SIG-M5 treated with dmso at 0.1 percent for 504 hours (cell line): ENCODE measurements around the gene PHLDA3.
"Not testable (repeated sequence)": the region's sequence is repeated elsewhere in the genome, so short reads cannot be mapped to it uniquely, and the experiment has no call there.

Source experiments
- DNase-seq: peaks from one replicate; lab custom pipeline; 2025; ENCODE audit not compliant: unreplicated experiment; lab: John Stamatoyannopoulos, UW

PHLDA3 gene

GRCh38 chr1:201487742-201488141, 18.8 kb upstream of the PHLDA3 start:
- DNase-seq, result no peak

- DNase-seq, result no peak
Observed at GRCh38 chr1:201486187-201486586, 17.2 kb upstream of the PHLDA3 start.

GRCh38 chr1:201485184-201485774, 16.3 kb upstream of the PHLDA3 start:
- DNase-seq, result no peak

- DNase-seq, result no peak
Observed at GRCh38 chr1:201483373-201483949, 14.5 kb upstream of the PHLDA3 start.

GRCh38 chr1:201482755-201483154, 13.8 kb upstream of the PHLDA3 start:
- no peak for DNase-seq

- peak; percentile 83 for DNase-seq
Observed at GRCh38 chr1:201481761-201482493, 12.9 kb upstream of the PHLDA3 start.

GRCh38 chr1:201481004-201481380, 12.0 kb upstream of the PHLDA3 start:
- no peak for DNase-seq

GRCh38 chr1:201480231-201481003, 11.4 kb upstream of the PHLDA3 start:
- DNase-seq, result peak; percentile 99

- no peak for DNase-seq
Observed at GRCh38 chr1:201479201-201479730, 10.3 kb upstream of the PHLDA3 start.

- DNase-seq, result not testable (repeated sequence)
Observed at GRCh38 chr1:201478666-201479065, 9.7 kb upstream of the PHLDA3 start.

- peak; percentile 24 for DNase-seq
Observed at GRCh38 chr1:201476670-201477344, 7.8 kb upstream of the PHLDA3 start.

- DNase-seq, result no peak
Observed at GRCh38 chr1:201475915-201476669, 7.1 kb upstream of the PHLDA3 start.

- no peak for DNase-seq
Observed at GRCh38 chr1:201475130-201475529, 6.1 kb upstream of the PHLDA3 start.

GRCh38 chr1:201473296-201473695, 4.3 kb upstream of the PHLDA3 start:
- no peak for DNase-seq

- not testable (repeated sequence) for DNase-seq
Observed at GRCh38 chr1:201472321-201472720, 3.3 kb upstream of the PHLDA3 start.

GRCh38 chr1:201471772-201472171, 2.8 kb upstream of the PHLDA3 start:
- DNase-seq, result no peak

GRCh38 chr1:201470581-201470980, 1.6 kb upstream of the PHLDA3 start:
- DNase-seq, result no peak

GRCh38 chr1:201469645-201470074, 672 bp upstream of the PHLDA3 start:
- no peak for DNase-seq

- peak; percentile 42 for DNase-seq
Observed at GRCh38 chr1:201468501-201468843, 516 bp downstream of the PHLDA3 start.

- peak; percentile 22 for DNase-seq
Observed at GRCh38 chr1:201466492-201466891, 2.5 kb downstream of the PHLDA3 start.
